HG02840 (cell line): ENCODE measurements around the gene TBX3.
"Not testable (repeated sequence)": the region's sequence is repeated elsewhere in the genome, so short reads cannot be mapped to it uniquely, and the experiment has no call there.

ENCODE experiments used
- ATAC-seq: cut with Tn5 transposase; IDR thresholded peaks from one replicate; pipeline ENCODE4 v1.9.1; 2021; ENCODE audit warnings: mild to moderate bottlenecking, moderate library complexity, moderate number of reproducible peaks; ENCODE audit not compliant: unreplicated experiment, low FRiP score

Gene TBX3

GRCh38 chr12:114684098-114684869 is at the start of gene TBX3:
TSS of gene TBX3 (minus strand) at chr12:114684175. CDS start at chr12:114683200, 975 bp downstream.
- ATAC-seq = no peak

DNA sequence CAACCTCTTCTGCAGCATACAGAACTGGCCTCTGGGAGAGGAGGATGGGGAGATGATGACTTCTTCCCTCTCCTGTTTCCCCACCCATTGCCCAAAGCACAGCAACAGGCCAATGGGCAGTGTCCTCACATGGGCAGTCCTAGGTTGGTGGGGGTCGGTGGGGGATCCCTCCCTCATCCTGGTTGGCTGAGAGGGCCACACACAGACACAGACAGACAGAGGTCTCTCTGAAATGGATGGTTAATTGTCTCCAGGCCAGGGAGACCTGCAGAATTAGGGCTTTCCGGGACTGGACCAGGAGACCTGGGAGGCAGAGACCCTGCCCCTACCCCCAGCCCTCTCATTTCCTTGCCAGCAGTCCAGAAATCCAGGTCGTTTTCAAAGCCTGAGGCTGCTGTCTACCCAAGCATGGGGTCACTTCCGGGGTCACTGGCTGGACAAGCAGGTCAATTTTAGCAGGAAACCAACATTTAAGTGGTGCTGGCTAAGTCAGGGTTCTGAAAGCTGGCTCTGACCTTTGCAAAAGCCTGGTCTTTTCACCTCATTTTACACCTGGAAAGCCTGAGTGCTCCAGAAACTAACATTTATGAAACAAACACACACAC is 48.6 kb upstream of the TBX3 start:
- no peak for ATAC-seq

DNA sequence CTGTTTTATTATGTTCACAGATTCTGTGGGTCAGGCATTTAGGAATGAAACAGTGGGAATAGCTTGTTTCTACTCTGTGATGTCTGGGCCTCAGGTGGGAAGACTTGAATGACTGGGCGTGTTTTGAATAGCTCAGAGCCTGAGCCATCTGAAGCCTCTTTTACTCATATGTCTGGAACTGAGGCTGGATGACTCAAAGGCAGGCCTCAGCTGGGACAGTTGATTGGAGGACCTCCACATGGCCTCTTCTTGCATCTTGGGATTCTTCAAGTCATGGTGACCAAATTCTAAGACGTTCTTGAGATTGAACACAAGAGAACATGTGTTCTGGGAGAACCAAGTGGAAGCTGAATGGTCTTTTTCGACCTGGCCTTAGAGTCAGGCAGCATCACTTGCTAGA is 45.8 kb upstream of the TBX3 start:
- ATAC-seq = no peak

GRCh38 chr12:114726092-114726710 is 42.2 kb upstream of the TBX3 start:
- ATAC-seq = no peak

DNA sequence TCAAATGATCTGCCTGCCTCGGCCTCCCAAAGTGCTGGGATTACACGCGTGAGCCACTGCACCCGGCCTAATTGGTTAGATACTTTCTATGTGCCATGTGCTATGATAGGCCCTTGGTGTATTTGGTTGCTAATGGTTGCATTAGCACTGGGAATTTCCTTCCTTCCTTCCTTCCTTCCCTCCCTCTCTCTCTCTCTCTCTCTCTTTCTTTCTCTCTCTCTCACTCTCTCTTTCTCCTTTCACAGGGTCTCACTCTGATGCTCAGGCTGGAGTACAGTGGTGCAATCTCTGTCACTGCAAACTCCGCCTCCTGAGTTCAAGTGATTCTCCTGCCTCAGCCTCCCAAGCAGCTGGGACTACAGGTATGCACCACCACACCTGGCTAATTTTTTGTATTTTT is 38.2 kb upstream of the TBX3 start:
- not testable (repeated sequence) for ATAC-seq

DNA sequence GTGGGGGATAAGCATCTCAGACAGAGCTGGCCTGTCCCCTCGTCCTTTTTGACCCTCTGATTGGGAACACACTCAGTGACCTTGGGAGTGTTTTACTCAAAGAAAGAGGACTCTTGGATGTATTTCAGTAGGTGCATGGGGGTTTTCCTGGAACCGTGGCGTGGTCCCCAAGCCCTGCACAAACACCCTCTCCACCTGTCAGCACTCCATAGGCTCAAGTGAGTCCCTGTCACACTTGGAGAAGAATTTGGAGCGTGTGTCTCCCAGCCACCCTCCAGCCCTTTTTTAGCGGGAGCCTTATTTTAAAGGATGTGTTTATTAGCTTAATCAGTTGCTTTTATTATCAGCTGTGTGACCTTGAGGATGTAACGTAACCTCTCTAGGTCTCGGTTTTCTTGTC is 37.3 kb upstream of the TBX3 start:
- no peak for ATAC-seq

DNA sequence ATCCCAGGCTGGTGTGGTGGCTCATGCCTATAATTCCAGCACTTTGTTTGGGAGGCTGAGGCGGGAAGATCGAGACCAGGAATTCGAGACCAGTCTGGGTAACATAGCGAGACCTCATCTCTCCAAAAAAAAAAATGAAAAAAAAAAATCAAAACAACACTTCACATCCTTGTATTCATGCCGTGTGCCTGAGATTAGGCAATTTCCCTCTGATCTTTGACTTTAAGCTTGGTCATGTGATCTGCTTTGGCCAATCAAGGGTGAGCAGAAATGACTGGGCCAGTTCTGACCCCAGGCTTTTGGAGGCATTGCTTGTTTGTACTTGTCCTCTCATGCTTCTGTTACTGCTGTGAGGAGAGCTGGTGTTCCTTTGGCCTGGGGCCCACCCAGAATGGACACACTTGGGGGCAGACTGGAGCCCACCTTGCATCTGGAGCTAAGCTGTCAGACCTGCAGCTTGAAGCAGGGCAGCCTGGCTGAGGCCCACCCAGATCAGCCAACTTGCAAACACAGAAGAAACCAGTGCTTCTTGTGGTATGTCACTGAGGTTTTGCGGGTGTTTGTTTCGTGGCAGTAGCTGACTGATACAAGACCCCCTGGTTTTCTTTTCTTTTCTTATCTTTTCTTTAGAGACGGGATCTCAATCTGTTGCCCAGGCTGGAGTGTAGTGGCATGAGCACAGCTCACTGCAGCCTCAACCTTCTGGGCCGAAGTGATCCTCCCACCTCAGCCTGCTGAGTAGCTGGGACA is 29.7 kb upstream of the TBX3 start:
- ATAC-seq = no peak

- ATAC-seq = no peak
These were observed 27.7 kb upstream of the TBX3 start for GRCh38 chr12:114711689-114712152.

DNA sequence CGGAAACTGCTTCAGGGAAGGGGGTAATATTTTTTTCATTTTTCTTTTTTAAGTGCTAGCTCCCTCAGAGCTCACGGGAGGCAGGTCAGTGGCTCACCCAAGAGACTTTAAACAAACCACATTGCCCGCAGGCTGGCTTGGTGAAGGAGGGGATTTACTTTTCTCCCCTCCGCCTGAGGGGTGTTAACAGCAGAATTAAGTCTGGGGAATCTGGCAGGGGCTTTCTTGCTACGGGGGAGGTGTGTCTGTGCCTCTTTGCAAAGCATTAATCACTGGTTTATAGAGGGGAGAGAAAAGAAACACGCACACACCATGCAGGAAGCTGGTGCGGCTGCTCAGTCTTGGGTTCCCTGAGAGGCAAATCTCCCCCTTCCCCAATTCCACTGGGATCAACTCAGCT is 26.2 kb upstream of the TBX3 start:
- ATAC-seq = no peak

DNA sequence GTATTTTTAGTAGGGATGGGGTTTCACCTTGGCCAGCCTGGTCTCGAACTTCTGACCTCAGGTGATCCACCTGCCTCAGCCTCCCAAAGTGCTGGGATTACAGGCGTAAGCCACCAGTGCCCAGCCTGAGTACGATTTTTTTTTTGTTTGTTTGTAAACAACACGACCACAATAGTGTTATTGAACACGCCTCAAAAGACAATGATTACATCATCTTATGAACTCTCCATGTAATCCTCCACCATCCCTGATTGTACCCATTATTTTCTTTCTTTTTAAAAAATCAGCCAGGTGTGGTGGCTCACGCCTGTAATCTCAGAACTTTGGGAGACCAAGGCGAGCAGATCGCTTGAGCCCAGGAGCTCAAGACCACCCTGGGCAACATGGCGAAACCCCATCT is 25.1 kb upstream of the TBX3 start:
- ATAC-seq = no peak

DNA sequence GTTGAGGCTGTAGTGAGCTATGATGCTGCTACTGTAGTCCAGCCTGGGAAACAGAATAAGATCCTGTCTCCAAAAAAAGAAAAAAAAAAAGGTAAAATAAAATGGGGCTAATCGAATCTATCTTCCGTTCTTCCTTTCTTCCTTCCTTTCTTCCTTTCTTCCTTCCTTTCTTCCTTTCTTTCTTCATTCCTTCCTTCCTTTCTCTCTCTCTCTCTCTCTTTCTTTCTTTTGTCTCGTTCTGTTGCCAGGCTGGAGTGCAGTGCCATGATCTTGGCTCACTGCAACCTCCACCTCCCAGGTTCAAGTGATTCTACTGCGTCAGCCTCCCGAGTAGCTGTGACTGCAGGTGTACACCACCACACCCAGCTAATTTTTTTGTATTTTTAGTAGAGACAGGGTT is 24.6 kb upstream of the TBX3 start:
- ATAC-seq = not testable (repeated sequence)

- ATAC-seq = no peak
These were observed 20.1 kb upstream of the TBX3 start for GRCh38 chr12:114704096-114704495.

DNA sequence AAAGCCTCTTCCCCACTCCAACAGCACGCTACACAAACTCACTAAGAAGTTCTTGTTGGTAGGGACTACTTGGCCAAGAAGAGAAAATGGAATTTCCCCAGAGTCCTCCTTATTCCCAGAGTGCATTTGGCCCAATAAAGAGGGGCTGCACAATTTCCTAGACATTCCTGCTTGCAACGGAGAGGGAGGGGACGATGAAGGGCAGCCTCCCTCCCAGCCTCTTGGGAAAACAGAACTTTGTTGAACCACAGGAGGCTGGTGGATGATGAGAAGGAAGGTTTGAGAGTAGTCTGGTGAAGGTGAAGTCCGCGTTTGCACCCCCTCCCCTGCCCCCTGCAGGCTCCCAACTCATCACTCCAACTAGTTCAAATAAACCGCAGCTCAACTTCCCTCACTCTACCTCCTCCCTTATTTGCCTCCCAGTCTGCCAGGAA is 19.1 kb upstream of the TBX3 start:
- no peak for ATAC-seq

GRCh38 chr12:114702462-114702861 is 18.5 kb upstream of the TBX3 start:
- no peak for ATAC-seq

GRCh38 chr12:114701553-114701952 is 17.6 kb upstream of the TBX3 start:
- ATAC-seq = no peak

- no peak for ATAC-seq
These were observed 17.1 kb upstream of the TBX3 start for GRCh38 chr12:114701104-114701414.

DNA sequence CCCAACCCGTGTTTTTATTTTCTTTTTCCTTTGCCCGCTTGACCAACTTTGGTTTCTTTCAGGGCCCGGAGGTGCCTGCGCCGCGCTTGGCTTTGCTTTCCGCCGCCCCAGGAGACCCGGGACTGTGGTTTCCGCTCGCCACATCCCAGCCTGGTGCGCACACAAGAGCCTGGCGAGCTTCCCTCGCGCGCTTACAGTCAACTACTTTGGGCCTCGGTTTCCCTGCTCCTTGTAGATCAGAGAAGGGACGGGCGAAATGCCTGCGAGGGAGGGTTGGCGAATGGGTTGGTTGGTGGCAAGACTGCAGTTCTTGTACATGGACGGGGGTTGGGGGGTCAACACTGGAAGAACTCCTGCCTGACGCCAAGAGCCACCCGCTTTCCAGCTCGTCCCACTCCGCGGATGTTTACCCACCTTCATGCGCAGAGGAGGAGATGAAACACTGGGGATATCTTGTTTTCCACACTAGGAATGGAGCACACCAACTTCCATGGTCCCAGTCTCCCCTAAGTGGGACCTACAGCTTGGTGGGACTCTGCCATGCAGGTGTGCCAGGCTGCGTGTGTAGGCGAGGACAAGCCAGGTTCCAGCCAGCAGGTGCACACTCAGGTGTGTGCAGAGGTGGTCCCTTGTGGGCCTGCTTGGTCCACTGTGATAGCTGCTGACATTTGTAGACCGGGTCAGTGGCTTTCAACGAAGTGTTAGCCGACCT is 16.6 kb upstream of the TBX3 start:
- ATAC-seq = no peak

DNA sequence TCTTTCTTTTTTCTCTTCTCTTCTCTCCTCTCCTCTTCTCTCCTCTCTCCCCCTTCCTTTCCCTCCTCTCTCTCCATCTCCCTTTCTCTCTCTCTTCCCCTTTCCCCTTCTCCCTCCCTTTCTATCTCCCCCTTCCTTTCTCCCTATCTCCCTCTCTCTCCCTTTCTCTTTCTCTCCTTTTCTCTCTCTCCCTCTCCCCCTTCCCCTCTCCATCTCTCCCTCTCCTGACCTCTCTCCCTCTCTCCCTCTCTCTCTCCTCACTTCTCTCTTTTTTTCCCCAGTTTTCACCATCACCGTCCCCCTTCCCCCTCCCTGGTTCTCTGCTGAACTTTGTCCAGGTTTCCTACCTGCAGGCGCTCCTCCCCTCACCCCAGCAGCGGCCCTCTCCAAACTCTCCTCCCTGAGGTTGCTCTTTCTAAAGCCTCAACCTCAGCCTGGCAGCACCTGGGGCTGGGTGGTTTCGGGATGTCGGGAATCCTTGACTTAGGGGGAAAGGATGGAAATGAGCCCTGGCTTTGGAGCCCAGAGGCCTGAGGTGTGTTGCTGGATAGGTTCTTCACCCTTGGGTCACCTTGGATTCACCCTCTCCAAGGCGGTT is 14.7 kb upstream of the TBX3 start:
- ATAC-seq = no peak

DNA sequence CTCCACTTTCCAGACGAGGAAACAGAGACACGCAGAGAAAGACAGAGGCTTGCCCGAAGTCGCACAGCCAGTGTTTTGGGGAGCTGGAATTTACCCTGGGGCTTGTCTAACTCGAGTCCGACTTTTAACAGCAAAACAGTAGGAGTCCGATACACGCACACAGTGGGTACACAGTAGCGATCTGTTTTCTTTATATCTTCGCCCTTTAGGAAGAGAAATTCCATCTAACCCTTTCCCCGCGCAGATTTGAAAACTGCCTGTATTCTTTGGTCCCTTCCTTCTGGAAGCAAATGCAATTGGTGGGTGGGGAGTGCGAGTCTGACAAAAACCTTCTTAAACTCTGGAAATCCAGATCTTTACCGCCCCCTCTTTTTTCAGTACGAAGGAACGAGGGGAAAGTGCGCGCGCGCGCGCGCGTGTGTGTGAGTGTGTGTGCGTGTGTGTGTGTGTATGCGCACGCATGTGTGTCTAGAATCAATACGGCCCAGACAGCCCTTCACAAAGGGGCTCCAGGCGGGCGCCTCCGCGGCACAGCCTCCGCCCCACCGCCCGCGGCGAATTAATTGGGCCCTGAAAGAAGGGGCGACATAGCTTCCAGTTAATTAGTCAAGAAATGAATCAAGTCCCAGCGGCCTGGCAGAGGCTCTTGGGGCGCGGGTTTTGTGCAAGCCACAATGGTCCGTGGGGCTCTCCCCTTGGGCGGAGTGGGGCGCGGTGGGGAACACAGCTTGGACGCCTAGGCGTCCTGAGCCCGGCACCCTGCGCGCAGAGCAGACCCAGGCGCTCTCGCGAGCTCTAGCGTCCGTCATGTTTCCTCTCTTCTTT is 14.0 kb upstream of the TBX3 start:
- no peak for ATAC-seq
